WERI-Rb-1 (cell line): ENCODE results near the gene ACOT7.

Source experiments
- DNase-seq: peaks from one replicate; pipeline ENCODE4 v3.0.0-alpha.2; 2020
- H3K27ac ChIP-seq: fragments of 250-450 bp; sonication (Bioruptor Pico); 2 replicates; pipeline ENCODE4 v1.5.1; 2020; ENCODE audit warnings: mild to moderate bottlenecking, moderate library complexity
- H3K27me3 ChIP-seq: fragments of 250-450 bp; sonication (Bioruptor Pico); 2 replicates; pipeline ENCODE4 v1.5.1; 2021; ENCODE audit warnings: mild to moderate bottlenecking, low read depth, moderate library complexity; ENCODE audit not compliant: insufficient read depth, severe bottlenecking
- H3K36me3 ChIP-seq: fragments of 250-450 bp; sonication (Bioruptor Pico); 2 replicates; pipeline ENCODE4 v1.5.1; 2020; ENCODE audit warnings: mild to moderate bottlenecking, moderate library complexity
- H3K4me3 ChIP-seq: 2 replicates; pipeline ENCODE4 v1.5.1; 2011; ENCODE audit warnings: low read depth, mild to moderate bottlenecking, control low read depth, low read length
- H3K9me3 ChIP-seq: fragments of 250-450 bp; sonication (Bioruptor Pico); 2 replicates; pipeline ENCODE4 v1.5.1; 2021; ENCODE audit warnings: mild to moderate bottlenecking, moderate library complexity; ENCODE audit not compliant: severe bottlenecking
- CTCF ChIP-seq: IDR thresholded peaks from 2 replicates; pipeline ENCODE4 v1.5.1; 2011; ENCODE audit warnings: low read depth, mild to moderate bottlenecking, control low read depth, inconsistent platforms, low read length

The ACOT7 gene

GRCh38 chr1:6303397-6304012 is 90.1 kb downstream of the ACOT7 start:
- Histone ChIP-seq H3K27ac (no peak overlapping the region), H3K36me3 (peaks cover 10% of the 10 kb centered on the region), H3K27me3 (no peaks in the 10 kb centered on the region), H3K9me3 (no peaks in the 10 kb centered on the region), H3K4me3 (no peak overlapping the region)
- TF ChIP-seq CTCF, result no peak
- DNase-seq, result no peak

- peaks cover 10% of the 10 kb centered on the region for H3K36me3 ChIP-seq
- no peak overlapping the region for H3K4me3 ChIP-seq
- H3K27ac ChIP-seq, result no peak overlapping the region
- no peak for DNase-seq
- no peak for TF ChIP-seq CTCF
- H3K9me3 ChIP-seq, result no peaks in the 10 kb centered on the region
- H3K27me3 ChIP-seq, result no peaks in the 10 kb centered on the region
Measured at GRCh38 chr1:6302568-6302967, 91.0 kb downstream of the ACOT7 start.

GRCh38 chr1:6301526-6301925 is 92.0 kb downstream of the ACOT7 start:
- Histone ChIP-seq H3K27ac (no peak overlapping the region), H3K4me3 (no peak overlapping the region), H3K27me3 (no peaks in the 10 kb centered on the region), H3K9me3 (no peaks in the 10 kb centered on the region), H3K36me3 (peaks cover 9% of the 10 kb centered on the region)
- DNase-seq, result no peak
- TF ChIP-seq CTCF, result no peak

GRCh38 chr1:6300342-6301048 is 93.1 kb downstream of the ACOT7 start:
- 0 out of 2 replicates have a peak, but pooled peaks have one; percentile 4 for TF ChIP-seq CTCF
- no peak for DNase-seq

GRCh38 chr1:6299557-6300165 is 93.9 kb downstream of the ACOT7 start:
- DNase-seq, result no peak
- no peaks in the 10 kb centered on the region for H3K9me3 ChIP-seq
- peak overlapping the region; percentile 20; the same call in 1 of the 2 replicates for H3K27ac ChIP-seq
- no peak for TF ChIP-seq CTCF
- H3K4me3 ChIP-seq, result no peak overlapping the region
- H3K36me3 ChIP-seq, result peaks cover 16% of the 10 kb centered on the region
- H3K27me3 ChIP-seq, result no peaks in the 10 kb centered on the region

More at GRCh38 chr1:6300342-6301048, 93.1 kb downstream of the ACOT7 start:
- H3K9me3 ChIP-seq, result no peaks in the 10 kb centered on the region
- no peaks in the 10 kb centered on the region for H3K27me3 ChIP-seq
- H3K27ac ChIP-seq, result no peak overlapping the region
- no peak overlapping the region for H3K4me3 ChIP-seq
- peaks cover 8% of the 10 kb centered on the region for H3K36me3 ChIP-seq
